HEK293 (cell line): ENCODE results near the gene PAIP1.

Experiments
- CTCF ChIA-PET: fragments of 350-600 bp; formaldehyde crosslinking; extraction: SDS; loops from one replicate; lab custom pipeline; 2021; ENCODE audit warnings: antibody characterized with exemption; lab: Yijun Ruan, JAX
- POLR2A ChIA-PET: fragments of 300-600 bp; formaldehyde crosslinking; extraction: SDS; loops from one replicate; lab custom pipeline; 2020; ENCODE audit warnings: antibody characterized with exemption, inconsistent platforms; lab: Yijun Ruan, JAX
- H3K27ac ChIP-seq: fragments of 200-500 bp; sonication (Bioruptor generic); 2 replicates; pipeline ENCODE4 v1.5.1; 2014; ENCODE audit warnings: low read depth, low read length, control low read depth, inconsistent platforms; ENCODE audit errors: extremely low read depth
- H3K36me3 ChIP-seq, 2 experiments: fragments of 200-500 bp in 1 of 2; sonication (Bioruptor generic) in 1 of 2; 1 replicate in 1 of 2; 2 replicates in 1 of 2; pipeline ENCODE4 v1.5.1; 2014 to 2017; ENCODE audit warnings: inconsistent platforms in 2 of 2, low read length in 2 of 2; ENCODE audit not compliant: control insufficient read depth in 2 of 2, insufficient read depth in 1 of 2
- H3K4me1 ChIP-seq: fragments of 200-500 bp; sonication (Bioruptor generic); 2 replicates; pipeline ENCODE4 v1.5.1; 2014; ENCODE audit warnings: mild to moderate bottlenecking, low read length, inconsistent platforms; ENCODE audit not compliant: control insufficient read depth, insufficient read depth
- H3K4me3 ChIP-seq: 2 replicates; pipeline ENCODE4 v1.5.1; 2011; ENCODE audit warnings: low read depth, mild to moderate bottlenecking, control low read depth, low read length, moderate library complexity
- H3K9me3 ChIP-seq: fragments of 200-500 bp; sonication (Bioruptor generic); 2 replicates; pipeline ENCODE4 v1.5.1; 2014; ENCODE audit warnings: low read depth, low read length, inconsistent platforms; ENCODE audit not compliant: control insufficient read depth, insufficient read depth
- CTCF ChIP-seq: fragments of 450-650 bp; formaldehyde crosslinking; IDR thresholded peaks from 2 replicates; pipeline ENCODE4 v1.5.1; 2016; ENCODE audit warnings: missing biosample characterization, missing genetic modification characterization
- GLIS2 ChIP-seq: fragments of 450-650 bp; formaldehyde crosslinking; IDR thresholded peaks from 2 replicates; pipeline ENCODE4 v1.5.1; 2016; ENCODE audit warnings: missing biosample characterization, missing genetic modification characterization
- KLF1 ChIP-seq: fragments of 450-650 bp; formaldehyde crosslinking; IDR thresholded peaks from 2 replicates; pipeline ENCODE4 v1.5.1; 2016; ENCODE audit warnings: missing biosample characterization, missing genetic modification characterization
- REPIN1 ChIP-seq: fragments of 450-650 bp; formaldehyde crosslinking; IDR thresholded peaks from 2 replicates; pipeline ENCODE4 v1.5.1; 2017; ENCODE audit warnings: missing biosample characterization, missing genetic modification characterization, low read depth
- YY1 ChIP-seq: fragments of 450-650 bp; formaldehyde crosslinking; IDR thresholded peaks from 2 replicates; pipeline ENCODE4 v1.5.1; 2018; ENCODE audit warnings: missing biosample characterization, missing genetic modification characterization
- ZBTB10 ChIP-seq: fragments of 450-650 bp; formaldehyde crosslinking; IDR thresholded peaks from 2 replicates; pipeline ENCODE4 v1.5.1; 2016; ENCODE audit warnings: missing biosample characterization, missing genetic modification characterization
- ZBTB44 ChIP-seq: fragments of 450-650 bp; IDR thresholded peaks from 2 replicates; pipeline ENCODE4 v1.5.1; 2018; ENCODE audit warnings: missing biosample characterization, mild to moderate bottlenecking, missing genetic modification characterization
- ZNF133 ChIP-seq: fragments of 450-650 bp; formaldehyde crosslinking; IDR thresholded peaks from 2 replicates; pipeline ENCODE4 v1.5.1; 2016; ENCODE audit warnings: missing biosample characterization, missing genetic modification characterization
- ZNF184 ChIP-seq: fragments of 450-650 bp; IDR thresholded peaks from 2 replicates; pipeline ENCODE4 v1.5.1; 2018; ENCODE audit warnings: missing biosample characterization, mild to moderate bottlenecking, missing genetic modification characterization
- ZNF394 ChIP-seq: fragments of 450-650 bp; formaldehyde crosslinking; IDR thresholded peaks from 2 replicates; pipeline ENCODE4 v1.5.1; 2016; ENCODE audit warnings: missing biosample characterization, missing genetic modification characterization, mild to moderate bottlenecking, moderate library complexity, borderline replicate concordance
- ZNF621 ChIP-seq: fragments of 450-650 bp; formaldehyde crosslinking; IDR thresholded peaks from 2 replicates; pipeline ENCODE4 v1.5.1; 2017; ENCODE audit warnings: missing biosample characterization, missing genetic modification characterization
- ZNF623 ChIP-seq: fragments of 450-650 bp; formaldehyde crosslinking; IDR thresholded peaks from 2 replicates; pipeline ENCODE4 v1.5.1; 2016; ENCODE audit warnings: missing biosample characterization, missing genetic modification characterization
- ZNF654 ChIP-seq: fragments of 450-650 bp; formaldehyde crosslinking; IDR thresholded peaks from 2 replicates; pipeline ENCODE4 v1.5.1; 2016; ENCODE audit warnings: low read depth, missing biosample characterization, missing genetic modification characterization
- ZNF830 ChIP-seq: fragments of 450-650 bp; IDR thresholded peaks from 2 replicates; pipeline ENCODE4 v1.5.0; 2018; ENCODE audit warnings: missing biosample characterization, missing genetic modification characterization, low read depth, mild to moderate bottlenecking, moderate library complexity
- ZSCAN30 ChIP-seq: fragments of 450-650 bp; IDR thresholded peaks from 2 replicates; pipeline ENCODE4 v1.5.1; 2018; ENCODE audit warnings: missing biosample characterization, mild to moderate bottlenecking, missing genetic modification characterization, moderate library complexity
- ZSCAN5A ChIP-seq: fragments of 450-650 bp; formaldehyde crosslinking; IDR thresholded peaks from 2 replicates; pipeline ENCODE4 v1.5.1; 2016; ENCODE audit warnings: missing biosample characterization, missing genetic modification characterization
- TF ChIP-seq, protein P1 (sequence below): fragments of 450-650 bp; formaldehyde crosslinking; IDR thresholded peaks from 2 replicates; pipeline ENCODE4 v1.5.1; 2016; ENCODE audit warnings: missing biosample characterization, missing genetic modification characterization, low read depth
- TF ChIP-seq, protein P2 (sequence below): fragments of 450-650 bp; formaldehyde crosslinking; IDR thresholded peaks from 2 replicates; pipeline ENCODE4 v1.5.1; 2016; ENCODE audit warnings: missing biosample characterization, missing genetic modification characterization
- TF ChIP-seq, protein P3 (sequence below): fragments of 450-650 bp; formaldehyde crosslinking; IDR thresholded peaks from 2 replicates; pipeline ENCODE4 v1.5.1; 2016; ENCODE audit warnings: missing biosample characterization, missing genetic modification characterization, low read depth

The PAIP1 gene

GRCh38 chr5:43486353-43486752 is 70.5 kb downstream of the PAIP1 start (continued):
- TF ChIP-seq ZSCAN5A (tag by site-specific recombination): no peak
- no peak for TF ChIP-seq ZNF830
- TF ChIP-seq KLF1 (tag by site-specific recombination): no peak
- TF ChIP-seq GLIS2: no peak
- no peak for TF ChIP-seq REPIN1 (tag by site-specific recombination)

GRCh38 chr5:43485406-43485805 is 71.5 kb downstream of the PAIP1 start:
- peaks cover 28 to 32% of the 10 kb centered on the region in 2 experiments for H3K36me3 ChIP-seq
- TF ChIP-seq, protein P1, sequence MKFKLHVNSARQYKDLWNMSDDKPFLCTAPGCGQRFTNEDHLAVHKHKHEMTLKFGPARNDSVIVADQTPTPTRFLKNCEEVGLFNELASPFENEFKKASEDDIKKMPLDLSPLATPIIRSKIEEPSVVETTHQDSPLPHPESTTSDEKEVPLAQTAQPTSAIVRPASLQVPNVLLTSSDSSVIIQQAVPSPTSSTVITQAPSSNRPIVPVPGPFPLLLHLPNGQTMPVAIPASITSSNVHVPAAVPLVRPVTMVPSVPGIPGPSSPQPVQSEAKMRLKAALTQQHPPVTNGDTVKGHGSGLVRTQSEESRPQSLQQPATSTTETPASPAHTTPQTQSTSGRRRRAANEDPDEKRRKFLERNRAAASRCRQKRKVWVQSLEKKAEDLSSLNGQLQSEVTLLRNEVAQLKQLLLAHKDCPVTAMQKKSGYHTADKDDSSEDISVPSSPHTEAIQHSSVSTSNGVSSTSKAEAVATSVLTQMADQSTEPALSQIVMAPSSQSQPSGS: peak; percentile 16; the same call in 1 of the 2 replicates
- 0 out of 2 replicates have a peak, but pooled peaks have one; percentile 43 for TF ChIP-seq ZNF394 (tag by site-specific recombination)
- no peak for TF ChIP-seq ZNF184 (tag by site-specific recombination)
- TF ChIP-seq, all 188 proteins: peak for 2
- ChIA-PET CTCF (interaction anchor here (0.5 to 3.6 kb wide), 14 partner anchors 15 to 847 kb away, joined by 3 to 59 read pairs (median 5); no protein-coding TSS in a partner anchor), POLR2A (interaction anchor here (0.6 to 3.3 kb wide), 5 partner anchors 10 to 364 kb away, joined by 6 to 43 read pairs (median 39); partner anchors contain the start of genes C5orf34, HMGCS1 and ZNF131)
- no peak overlapping the region for H3K4me3 ChIP-seq
- H3K27ac ChIP-seq: no peak overlapping the region
- no peaks in the 10 kb centered on the region for H3K9me3 ChIP-seq
- H3K4me1 ChIP-seq: peaks cover 4% of the 10 kb centered on the region; the same call in 1 of the 2 replicates

DNA sequence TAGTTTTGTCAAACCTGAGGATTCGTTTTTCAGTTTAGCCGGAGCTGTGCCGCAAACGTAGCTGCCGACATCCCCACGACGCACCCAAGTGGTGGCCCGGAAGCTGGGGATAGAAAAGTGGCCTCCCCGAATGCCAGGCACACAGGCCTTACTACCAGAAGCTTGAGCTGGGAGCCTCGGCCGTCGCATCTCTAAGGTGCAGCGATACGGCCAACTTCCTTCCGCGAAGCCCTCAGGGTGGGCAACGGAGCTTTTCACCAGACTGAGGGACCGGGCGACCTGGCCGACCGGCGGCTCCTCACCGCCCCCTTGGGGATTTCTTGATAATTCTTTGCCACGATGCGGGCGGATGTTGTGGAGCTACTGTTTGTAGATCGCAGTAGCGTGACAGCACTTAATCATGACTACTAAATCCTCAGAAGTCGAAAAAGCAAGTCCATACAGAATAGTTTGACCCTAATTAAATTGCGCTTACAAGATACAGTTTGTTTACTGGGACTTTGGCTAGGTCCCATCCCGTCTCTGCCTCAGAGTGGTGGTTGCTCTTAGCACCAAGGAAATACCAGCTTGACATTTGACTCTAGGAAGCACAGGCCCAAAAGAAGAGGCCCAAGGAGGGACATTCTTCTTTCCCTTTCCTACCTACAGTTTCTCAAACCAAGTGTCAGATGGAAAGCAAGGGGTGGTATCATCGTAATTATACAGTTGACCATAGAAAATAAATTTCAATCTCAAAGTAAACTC is 72.6 kb downstream of the PAIP1 start:
- H3K4me1 ChIP-seq: peaks cover 4% of the 10 kb centered on the region; the same call in 1 of the 2 replicates
- CTCF ChIA-PET: interaction anchor here (0.5 to 3.6 kb wide), 49 partner anchors 8 to 379 kb away, joined by 3 to 59 read pairs (median 4); partner anchors contain the start of genes C5orf34, HMGCS1 and NNT
- peaks cover 20 to 24% of the 10 kb centered on the region in 2 experiments for H3K36me3 ChIP-seq
- POLR2A ChIA-PET: interaction anchor here (0.6 to 3.3 kb wide), 45 partner anchors 8 to 917 kb away, joined by 3 to 43 read pairs (median 6); partner anchors contain the start of genes C5orf34, CCL28, HMGCS1 and NNT
- H3K27ac ChIP-seq: peak overlapping the region; percentile 87
- no peaks in the 10 kb centered on the region for H3K9me3 ChIP-seq
- peak overlapping the region; percentile 81 for H3K4me3 ChIP-seq
- TF ChIP-seq, protein P2, sequence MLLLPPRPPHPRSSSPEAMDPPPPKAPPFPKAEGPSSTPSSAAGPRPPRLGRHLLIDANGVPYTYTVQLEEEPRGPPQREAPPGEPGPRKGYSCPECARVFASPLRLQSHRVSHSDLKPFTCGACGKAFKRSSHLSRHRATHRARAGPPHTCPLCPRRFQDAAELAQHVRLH (tag by site-specific recombination): peak; percentile 85; the same call in 1 of the 2 replicates
- TF ChIP-seq ZSCAN30 (tag by site-specific recombination) (no peak), CTCF (tag by site-specific recombination) (peak; percentile 91), ZNF654 (tag by site-specific recombination) (peak; percentile 48), YY1 (tag by site-specific recombination) (no peak), ZNF623 (tag by site-specific recombination) (0 out of 2 replicates have a peak, but pooled peaks have one; percentile 6), ZBTB10 (tag by site-specific recombination) (peak; percentile 83), ZNF621 (no peak), ZNF133 (no peak), ZBTB44 (no peak)
- TF ChIP-seq, protein P3, sequence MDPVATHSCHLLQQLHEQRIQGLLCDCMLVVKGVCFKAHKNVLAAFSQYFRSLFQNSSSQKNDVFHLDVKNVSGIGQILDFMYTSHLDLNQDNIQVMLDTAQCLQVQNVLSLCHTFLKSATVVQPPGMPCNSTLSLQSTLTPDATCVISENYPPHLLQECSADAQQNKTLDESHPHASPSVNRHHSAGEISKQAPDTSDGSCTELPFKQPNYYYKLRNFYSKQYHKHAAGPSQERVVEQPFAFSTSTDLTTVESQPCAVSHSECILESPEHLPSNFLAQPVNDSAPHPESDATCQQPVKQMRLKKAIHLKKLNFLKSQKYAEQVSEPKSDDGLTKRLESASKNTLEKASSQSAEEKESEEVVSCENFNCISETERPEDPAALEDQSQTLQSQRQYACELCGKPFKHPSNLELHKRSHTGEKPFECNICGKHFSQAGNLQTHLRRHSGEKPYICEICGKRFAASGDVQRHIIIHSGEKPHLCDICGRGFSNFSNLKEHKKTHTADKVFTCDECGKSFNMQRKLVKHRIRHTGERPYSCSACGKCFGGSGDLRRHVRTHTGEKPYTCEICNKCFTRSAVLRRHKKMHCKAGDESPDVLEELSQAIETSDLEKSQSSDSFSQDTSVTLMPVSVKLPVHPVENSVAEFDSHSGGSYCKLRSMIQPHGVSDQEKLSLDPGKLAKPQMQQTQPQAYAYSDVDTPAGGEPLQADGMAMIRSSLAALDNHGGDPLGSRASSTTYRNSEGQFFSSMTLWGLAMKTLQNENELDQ (tag by site-specific recombination): no peak
